Ishikawa (cell line): Measurements from ENCODE around the gene AHNAK2.

Experiments used
- CEBPB ChIP-seq: IDR thresholded peaks from 2 replicates; pipeline ENCODE4 v1.6.1; 2012
- CREB1 ChIP-seq: IDR thresholded peaks from 2 replicates; pipeline ENCODE4 v1.6.1; 2012; ENCODE audit warnings: low read depth
- EGR1 ChIP-seq: IDR thresholded peaks from 2 replicates; pipeline ENCODE4 v1.6.1; 2012
- EP300 ChIP-seq: IDR thresholded peaks from 2 replicates; pipeline ENCODE4 v1.6.1; 2012; ENCODE audit warnings: borderline replicate concordance
- FOXM1 ChIP-seq: IDR thresholded peaks from 2 replicates; pipeline ENCODE4 v1.6.1; 2012; ENCODE audit warnings: low read depth, borderline replicate concordance
- NFIC ChIP-seq: IDR thresholded peaks from 2 replicates; pipeline ENCODE4 v1.6.1; 2012
- RAD21 ChIP-seq: IDR thresholded peaks from 2 replicates; pipeline ENCODE4 v1.6.1; 2012; ENCODE audit warnings: low read depth
- TAF1 ChIP-seq: IDR thresholded peaks from 2 replicates; pipeline ENCODE4 v1.6.1; 2012; ENCODE audit warnings: low read depth, mild to moderate bottlenecking
- TCF12 ChIP-seq: IDR thresholded peaks from 2 replicates; pipeline ENCODE4 v1.6.1; 2012; ENCODE audit warnings: low read depth
- TEAD4 ChIP-seq: IDR thresholded peaks from 2 replicates; pipeline ENCODE4 v1.6.1; 2012
- YY1 ChIP-seq: IDR thresholded peaks from 2 replicates; pipeline ENCODE4 v1.6.1; 2012; ENCODE audit warnings: low read depth
- ZBTB7A ChIP-seq: IDR thresholded peaks from 2 replicates; pipeline ENCODE4 v1.6.1; 2012; ENCODE audit warnings: low read depth
- TF ChIP-seq, protein P1 (sequence below): IDR thresholded peaks from 2 replicates; pipeline ENCODE4 v1.6.1; 2012
- TF ChIP-seq, protein P2 (sequence below): IDR thresholded peaks from 2 replicates; pipeline ENCODE4 v1.6.1; 2012
- TF ChIP-seq, protein P3 (sequence below): IDR thresholded peaks from 2 replicates; pipeline ENCODE4 v1.6.1; 2012; ENCODE audit warnings: low read depth, mild to moderate bottlenecking

Gene AHNAK2

DNA sequence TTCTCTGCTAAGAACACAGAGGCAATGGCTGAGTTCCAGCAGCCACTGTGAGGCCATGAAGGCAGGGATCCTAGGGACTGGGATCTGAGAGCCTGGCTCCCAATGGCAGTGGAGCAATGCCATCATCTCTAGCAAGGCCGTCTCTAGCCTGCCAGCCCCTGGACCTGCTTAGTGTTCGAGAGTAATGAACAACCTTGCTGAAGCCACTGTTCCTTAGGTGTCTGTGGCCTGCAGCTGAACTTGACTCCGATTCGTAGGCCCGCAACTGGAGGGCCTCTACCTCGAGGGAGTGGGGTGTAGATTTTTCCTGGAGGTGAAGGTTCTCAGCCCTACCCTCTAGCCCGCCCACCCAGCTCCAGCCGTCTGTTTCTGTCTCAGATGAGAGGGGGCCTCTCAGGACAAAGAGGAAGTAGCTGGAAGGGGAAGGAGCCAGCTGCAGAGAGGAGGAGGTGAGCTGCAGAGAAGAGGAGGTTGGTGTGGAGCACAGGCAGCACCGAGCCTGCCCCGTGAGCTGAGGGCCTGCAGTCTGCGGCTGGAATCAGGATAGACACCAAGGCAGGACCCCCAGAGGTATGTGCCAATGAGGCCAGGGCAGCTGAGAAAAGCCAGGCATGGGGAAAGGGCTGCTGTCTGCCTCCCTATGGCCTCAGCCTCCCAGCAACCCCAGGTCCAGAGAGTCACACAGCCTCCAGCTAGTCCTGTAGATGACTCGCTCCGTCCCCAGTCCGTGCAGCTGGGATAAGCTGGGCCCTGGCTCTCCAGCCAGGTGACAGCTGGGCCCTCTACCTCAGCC lies 53.6 kb downstream of the AHNAK2 start, which contains the start of gene PLD4:
Gene PLD4, plus strand, starts transcription at position 459 of the 793 bp plus-strand sequence. CDS start 2,262 bp downstream, outside the sequence.
- TF ChIP-seq TAF1 (no peak), TCF12 (no peak), RAD21 (no peak), FOXM1 (no peak), CREB1 (no peak), TEAD4 (no peak), NFIC (no peak), YY1 (no peak), CEBPB (no peak), EGR1 (no peak), EP300 (no peak)
- TF ChIP-seq, protein P1, sequence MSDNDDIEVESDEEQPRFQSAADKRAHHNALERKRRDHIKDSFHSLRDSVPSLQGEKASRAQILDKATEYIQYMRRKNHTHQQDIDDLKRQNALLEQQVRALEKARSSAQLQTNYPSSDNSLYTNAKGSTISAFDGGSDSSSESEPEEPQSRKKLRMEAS: no peak
- TF ChIP-seq, protein P2, sequence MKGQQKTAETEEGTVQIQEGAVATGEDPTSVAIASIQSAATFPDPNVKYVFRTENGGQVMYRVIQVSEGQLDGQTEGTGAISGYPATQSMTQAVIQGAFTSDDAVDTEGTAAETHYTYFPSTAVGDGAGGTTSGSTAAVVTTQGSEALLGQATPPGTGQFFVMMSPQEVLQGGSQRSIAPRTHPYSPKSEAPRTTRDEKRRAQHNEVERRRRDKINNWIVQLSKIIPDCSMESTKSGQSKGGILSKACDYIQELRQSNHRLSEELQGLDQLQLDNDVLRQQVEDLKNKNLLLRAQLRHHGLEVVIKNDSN: no peak
- TF ChIP-seq, protein P3, sequence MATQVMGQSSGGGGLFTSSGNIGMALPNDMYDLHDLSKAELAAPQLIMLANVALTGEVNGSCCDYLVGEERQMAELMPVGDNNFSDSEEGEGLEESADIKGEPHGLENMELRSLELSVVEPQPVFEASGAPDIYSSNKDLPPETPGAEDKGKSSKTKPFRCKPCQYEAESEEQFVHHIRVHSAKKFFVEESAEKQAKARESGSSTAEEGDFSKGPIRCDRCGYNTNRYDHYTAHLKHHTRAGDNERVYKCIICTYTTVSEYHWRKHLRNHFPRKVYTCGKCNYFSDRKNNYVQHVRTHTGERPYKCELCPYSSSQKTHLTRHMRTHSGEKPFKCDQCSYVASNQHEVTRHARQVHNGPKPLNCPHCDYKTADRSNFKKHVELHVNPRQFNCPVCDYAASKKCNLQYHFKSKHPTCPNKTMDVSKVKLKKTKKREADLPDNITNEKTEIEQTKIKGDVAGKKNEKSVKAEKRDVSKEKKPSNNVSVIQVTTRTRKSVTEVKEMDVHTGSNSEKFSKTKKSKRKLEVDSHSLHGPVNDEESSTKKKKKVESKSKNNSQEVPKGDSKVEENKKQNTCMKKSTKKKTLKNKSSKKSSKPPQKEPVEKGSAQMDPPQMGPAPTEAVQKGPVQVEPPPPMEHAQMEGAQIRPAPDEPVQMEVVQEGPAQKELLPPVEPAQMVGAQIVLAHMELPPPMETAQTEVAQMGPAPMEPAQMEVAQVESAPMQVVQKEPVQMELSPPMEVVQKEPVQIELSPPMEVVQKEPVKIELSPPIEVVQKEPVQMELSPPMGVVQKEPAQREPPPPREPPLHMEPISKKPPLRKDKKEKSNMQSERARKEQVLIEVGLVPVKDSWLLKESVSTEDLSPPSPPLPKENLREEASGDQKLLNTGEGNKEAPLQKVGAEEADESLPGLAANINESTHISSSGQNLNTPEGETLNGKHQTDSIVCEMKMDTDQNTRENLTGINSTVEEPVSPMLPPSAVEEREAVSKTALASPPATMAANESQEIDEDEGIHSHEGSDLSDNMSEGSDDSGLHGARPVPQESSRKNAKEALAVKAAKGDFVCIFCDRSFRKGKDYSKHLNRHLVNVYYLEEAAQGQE: no peak

DNA sequence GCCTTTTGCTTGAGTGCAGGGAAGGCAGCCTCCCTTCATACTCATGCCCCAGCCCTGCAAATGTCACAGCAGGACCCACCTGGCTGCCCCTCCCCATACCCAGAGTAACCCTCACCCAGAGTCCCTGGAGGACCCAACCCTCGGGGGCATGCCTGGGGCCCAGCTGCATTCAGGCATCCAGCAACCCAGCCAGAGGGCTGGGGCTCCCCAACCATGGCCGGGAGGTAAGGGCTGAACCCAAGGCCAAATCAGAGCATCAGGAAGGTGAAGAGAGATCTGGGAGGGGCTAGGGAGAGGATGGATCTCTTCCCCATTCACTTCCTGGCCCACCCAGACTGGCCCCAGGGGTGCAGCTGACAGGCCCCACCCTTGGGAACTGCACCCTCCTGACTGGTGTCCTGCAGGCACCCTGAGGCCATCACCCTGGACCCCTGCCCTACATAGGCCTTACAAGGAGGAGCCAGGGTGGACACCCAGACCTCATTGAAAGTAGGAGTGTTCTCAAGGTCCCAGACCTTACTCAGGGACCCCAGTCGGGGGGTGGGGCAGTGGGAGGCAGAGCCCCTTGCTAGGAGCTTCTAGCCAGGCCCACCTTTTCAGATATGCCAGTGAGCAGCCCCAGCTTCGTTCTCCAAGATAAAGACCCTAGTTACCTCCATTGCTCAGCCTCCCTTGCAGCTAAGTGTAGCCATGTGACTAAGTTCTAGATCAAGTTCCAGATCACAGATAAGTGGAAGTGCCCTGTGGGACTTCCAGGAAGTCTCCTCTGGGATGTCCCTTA lies 54.3 kb downstream of the AHNAK2 start:
- TF ChIP-seq, protein P1: no peak
- TF ChIP-seq FOXM1 (no peak), ZBTB7A (no peak), YY1 (no peak), TAF1 (no peak), NFIC (no peak)
- TF ChIP-seq, protein P2: no peak

DNA sequence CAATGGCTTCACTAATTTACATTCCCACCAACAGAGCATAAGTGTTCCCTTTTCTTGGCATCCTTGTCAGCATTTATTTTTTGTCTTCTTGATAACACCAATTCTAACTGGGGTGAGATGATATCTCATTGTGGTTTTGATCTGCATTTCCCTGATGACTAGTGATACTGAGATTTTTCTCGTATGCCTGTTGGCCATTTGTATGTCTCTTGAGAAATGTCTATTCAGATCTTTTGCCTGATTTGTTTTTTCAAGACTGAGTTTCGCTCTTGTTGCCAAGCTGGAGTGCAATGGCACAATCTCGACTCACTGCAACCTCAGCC lies 58.2 kb downstream of the AHNAK2 start:
- TF ChIP-seq FOXM1 (no peak), CREB1 (no peak), YY1 (no peak), TCF12 (no peak), EGR1 (no peak), RAD21 (no peak)
- TF ChIP-seq, protein P1: no peak
- TF ChIP-seq, protein P2: no peak

DNA sequence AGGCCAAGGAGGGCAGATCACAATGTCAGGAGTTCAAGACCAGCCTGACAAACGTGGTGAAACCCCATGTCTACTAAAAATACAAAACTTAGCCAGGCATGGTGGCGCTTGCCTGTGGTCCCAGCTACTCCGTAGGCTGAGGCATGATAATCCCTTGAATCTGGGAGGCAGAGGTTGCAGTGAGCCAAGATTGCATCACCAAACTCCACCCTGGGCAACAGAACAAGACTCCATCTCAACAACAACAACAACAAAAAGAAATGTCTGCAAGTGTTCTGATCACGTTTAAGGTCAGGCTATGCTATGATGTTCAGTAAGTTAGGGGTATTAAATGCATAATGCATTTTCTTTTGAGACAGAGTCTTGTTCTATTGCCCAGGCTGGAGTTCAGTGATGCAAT lies 60.2 kb downstream of the AHNAK2 start:
- TF ChIP-seq, protein P2: no peak
- TF ChIP-seq NFIC (no peak), EGR1 (no peak), FOXM1 (no peak), ZBTB7A (no peak), TEAD4 (no peak), TAF1 (no peak), RAD21 (no peak), EP300 (no peak), CEBPB (no peak), CREB1 (no peak)
- TF ChIP-seq, protein P1: no peak

DNA sequence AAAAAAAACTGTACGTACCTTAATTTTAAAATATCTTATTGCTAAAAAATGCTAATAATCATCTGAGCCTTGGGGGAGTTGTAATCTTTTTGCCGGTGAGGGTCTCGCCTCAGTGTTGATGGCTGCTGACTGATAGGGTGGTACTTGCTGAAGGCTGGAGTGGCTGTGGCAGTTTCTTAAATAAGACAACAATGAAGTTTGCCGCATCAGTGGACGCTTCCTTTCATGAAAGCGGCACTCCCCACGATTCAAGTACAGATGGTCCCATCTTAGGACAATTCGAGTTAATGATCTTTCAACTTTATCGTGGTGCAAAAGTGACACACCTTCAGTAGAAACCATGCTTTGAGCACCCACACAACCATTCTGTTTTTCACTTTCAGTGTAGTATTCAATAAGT lies 61.1 kb downstream of the AHNAK2 start:
- no peak for TF ChIP-seq ZBTB7A
- no peak for TF ChIP-seq EGR1
- no peak for TF ChIP-seq YY1
- no peak for TF ChIP-seq TAF1
- TF ChIP-seq TEAD4: no peak
- TF ChIP-seq, protein P3: no peak
- TF ChIP-seq NFIC: no peak
- no peak for TF ChIP-seq CEBPB
- TF ChIP-seq CREB1: no peak
- TF ChIP-seq TCF12: no peak
- TF ChIP-seq RAD21: no peak
